HG03139 (cell line): ENCODE data around the gene GMCL2.
A peak's percentile ranks its signal among the peaks of the same experiment; 100 is the strongest.

Experiments used
- ATAC-seq: cut with Tn5 transposase; IDR thresholded peaks from one replicate; pipeline ENCODE4 v1.9.1; 2021; ENCODE audit not compliant: unreplicated experiment

GMCL2 gene

GRCh38 chr5:178189433-178189832, 2.3 kb upstream of the GMCL2 start:
- no peak for ATAC-seq

- ATAC-seq: no peak
These were observed 744 bp downstream of the GMCL2 start for GRCh38 chr5:178186427-178186826.

- ATAC-seq: no peak
These were observed 4.9 kb downstream of the GMCL2 start for GRCh38 chr5:178182158-178182876.

GRCh38 chr5:178180141-178180863, 6.9 kb downstream of the GMCL2 start:
- no peak for ATAC-seq

- no peak for ATAC-seq
These were observed 9.6 kb downstream of the GMCL2 start for GRCh38 chr5:178177569-178177968.

GRCh38 chr5:178176791-178177190, 10.4 kb downstream of the GMCL2 start:
- ATAC-seq: no peak

- ATAC-seq: no peak
These were observed 12.7 kb downstream of the GMCL2 start for GRCh38 chr5:178174456-178174855.

GRCh38 chr5:178170455-178170854, 16.7 kb downstream of the GMCL2 start:
- no peak for ATAC-seq

GRCh38 chr5:178165581-178165980, 21.6 kb downstream of the GMCL2 start:
- ATAC-seq: no peak

- peak; percentile 94 for ATAC-seq
These were observed 23.1 kb downstream of the GMCL2 start for GRCh38 chr5:178163772-178164735.

- no peak for ATAC-seq
These were observed 24.7 kb downstream of the GMCL2 start for GRCh38 chr5:178162481-178162880.

- ATAC-seq: no peak
These were observed 27.0 kb downstream of the GMCL2 start for GRCh38 chr5:178160176-178160575.

GRCh38 chr5:178155065-178155464, 32.1 kb downstream of the GMCL2 start:
- no peak for ATAC-seq

GRCh38 chr5:178153530-178154340, 33.4 kb downstream of the GMCL2 start, which contains the start of gene NHP2:
Gene NHP2 (minus strand): TSS chr5:178153885. CDS start chr5:178153817, 68 bp downstream.
- peak; percentile 99 for ATAC-seq

- ATAC-seq: no peak
These were observed 34.4 kb downstream of the GMCL2 start for GRCh38 chr5:178152491-178153444.

GRCh38 chr5:178150977-178151734, 36.0 kb downstream of the GMCL2 start:
- ATAC-seq: no peak

- ATAC-seq: no peak
These were observed 37.8 kb downstream of the GMCL2 start for GRCh38 chr5:178149199-178149932.

GRCh38 chr5:178147406-178147805, 39.8 kb downstream of the GMCL2 start:
- no peak for ATAC-seq
